PC-9 (cell line): ENCODE data around the gene ANXA2. TPM values are rescaled to one million over a fixed set of nuclear protein-coding genes. Genes with fewer than 3 reads are reported as not detected.

Experiments
- BruUV-seq: library from RNA; stranded (reverse); fragments of 400-500 nt; replicated peaks from 2 replicates; lab custom pipeline; 2021; lab: Mats Ljungman, UMichigan
- CTCF ChIA-PET: fragments of 300-600 bp; sonication (Branson Sonifier 250); formaldehyde crosslinking; loops from one replicate; lab custom pipeline; 2022; ENCODE audit warnings: antibody characterized with exemption; lab: Charles Lee
- POLR2A ChIA-PET: fragments of 300-600 bp; sonication (Branson Sonifier 250); formaldehyde crosslinking; loops from one replicate; lab custom pipeline; 2022; ENCODE audit warnings: antibody characterized with exemption; ENCODE audit not compliant: unreplicated experiment; lab: Charles Lee
- DNase-seq, 2 experiments: peaks; one replicate each; pipeline versions ENCODE4 v3.0.0 to v3.0.0-alpha.2; 2015 to 2022; ENCODE audit warnings: mixed read lengths in 1 of 2
- H2AFZ ChIP-seq: fragments of 200-600 bp; sonication (generic); 2 replicates; pipeline ENCODE4 v1.8.1; 2017; ENCODE audit warnings: antibody characterized with exemption
- H3F3A ChIP-seq: fragments of 200-600 bp; sonication (generic); 2 replicates; pipeline ENCODE4 v1.8.1; 2017; ENCODE audit warnings: antibody characterized with exemption, mild to moderate bottlenecking, low read depth; ENCODE audit not compliant: insufficient read depth
- H3K27ac ChIP-seq: fragments of 200-600 bp; sonication (generic); 2 replicates; pipeline ENCODE4 v1.6.1; 2016; ENCODE audit warnings: mixed run types
- H3K27me3 ChIP-seq: fragments of 200-600 bp; sonication (generic); 2 replicates; pipeline ENCODE4 v1.6.1; 2016; ENCODE audit warnings: low read depth, mixed run types; ENCODE audit not compliant: insufficient read depth
- H3K36me3 ChIP-seq: fragments of 200-600 bp; sonication (generic); 2 replicates; pipeline ENCODE4 v1.6.1; 2016; ENCODE audit warnings: low read depth, mixed run types
- H3K4me1 ChIP-seq: fragments of 200-600 bp; sonication (generic); replicated peaks from 2 replicates; pipeline ENCODE4 v1.6.1; 2016; ENCODE audit warnings: mixed run types; ENCODE audit not compliant: insufficient read depth
- H3K4me2 ChIP-seq: fragments of 200-600 bp; sonication (generic); 2 replicates; pipeline ENCODE4 v1.6.1; 2017; ENCODE audit warnings: mixed run types
- H3K4me3 ChIP-seq: fragments of 200-600 bp; sonication (generic); 2 replicates; pipeline ENCODE4 v1.6.1; 2016; ENCODE audit warnings: mixed run types
- H3K79me2 ChIP-seq: fragments of 200-600 bp; sonication (generic); 2 replicates; pipeline ENCODE4 v1.6.1; 2017; ENCODE audit warnings: low read depth, mixed run types
- H3K9me2 ChIP-seq: fragments of 200-600 bp; sonication (generic); 2 replicates; pipeline ENCODE4 v1.8.1; 2017; ENCODE audit warnings: mild to moderate bottlenecking; ENCODE audit not compliant: insufficient read depth
- H3K9me3 ChIP-seq: fragments of 200-600 bp; sonication (generic); 2 replicates; pipeline ENCODE4 v1.8.1; 2016; ENCODE audit warnings: low read depth; ENCODE audit not compliant: insufficient read depth
- H4K20me1 ChIP-seq: fragments of 200-600 bp; sonication (generic); 2 replicates; pipeline ENCODE4 v1.8.1; 2017; ENCODE audit not compliant: insufficient read depth
- CTCF ChIP-seq: fragments of 200-600 bp; sonication (generic); conservative IDR thresholded peaks from 2 replicates; pipeline ENCODE4 v1.6.1; 2017; ENCODE audit warnings: mixed run types, antibody characterized with exemption, mild to moderate bottlenecking, moderate library complexity
- EZH2 ChIP-seq: fragments of 200-600 bp; sonication (generic); IDR thresholded peaks from 2 replicates; pipeline ENCODE4 v1.8.0; 2017; ENCODE audit warnings: antibody characterized with exemption, low read depth
- intact Hi-C: fragments of 100-400 bp; cut with micrococcal nuclease; formaldehyde crosslinking; loops from one replicate; pipeline ENCODE4 v1.10.0; 2022; ENCODE audit not compliant: unreplicated experiment
- total RNA-seq: library from RNA; stranded (reverse); gene quantifications from 2 replicates; pipeline ENCODE4 v1.2.3, GENCODE V29; 2021

Gene ANXA2
- total RNA-seq, 1 experiment from 2014 or later: 1,720 TPM

GRCh38 chr15:60390231-60390630 is 7.6 kb downstream of the ANXA2 start:
- intact Hi-C loops: no loop called here
- no peak for DNase-seq
- POLR2A ChIA-PET: no interaction called here

GRCh38 chr15:60389261-60390077 is 8.3 kb downstream of the ANXA2 start:
- no peaks in the 10 kb centered on the region for H3K27me3 ChIP-seq
- no peak overlapping the region; the same call in 1 of the 2 replicates for H3K27ac ChIP-seq
- H3K4me1 ChIP-seq: peaks cover 50% of the 10 kb centered on the region
- TF ChIP-seq EZH2 (no peak), CTCF (no peak)
- H2AFZ ChIP-seq: no peak overlapping the region
- no peaks in the 10 kb centered on the region for H3K9me2 ChIP-seq
- peaks cover 9% of the 10 kb centered on the region for H4K20me1 ChIP-seq
- ChIA-PET CTCF (no interaction called here), POLR2A (interaction anchor here (0.5 to 0.9 kb wide), 4 partner anchors 10 to 48 kb away, joined by 3 to 15 read pairs (median 4); no protein-coding TSS in a partner anchor)
- BruUV-seq: no TSS peak
- no peak overlapping the region for H3K4me3 ChIP-seq
- peaks cover 23% of the 10 kb centered on the region for H3F3A ChIP-seq
- DNase-seq: no peak
- H3K4me2 ChIP-seq: peak overlapping the region; percentile 76; the same call in 1 of the 2 replicates
- intact Hi-C loops: no loop called here
- peaks cover 89% of the 10 kb centered on the region for H3K79me2 ChIP-seq
- H3K9me3 ChIP-seq: no peaks in the 10 kb centered on the region
- no peaks in the 10 kb centered on the region for H3K36me3 ChIP-seq

More at GRCh38 chr15:60390231-60390630, 7.6 kb downstream of the ANXA2 start:
- Histone ChIP-seq H3K4me3 (no peak overlapping the region), H3F3A (peaks cover 30% of the 10 kb centered on the region), H3K27me3 (no peaks in the 10 kb centered on the region), H4K20me1 (peaks cover 9% of the 10 kb centered on the region), H3K9me2 (no peaks in the 10 kb centered on the region), H3K4me2 (peak overlapping the region; percentile 76), H3K4me1 (peaks cover 57% of the 10 kb centered on the region), H3K9me3 (no peaks in the 10 kb centered on the region), H3K27ac (peak overlapping the region; percentile 94; the same call in 1 of the 2 replicates), H3K36me3 (no peaks in the 10 kb centered on the region), H3K79me2 (peaks cover 91% of the 10 kb centered on the region), H2AFZ (no peak overlapping the region)
- no TSS peak for BruUV-seq
- CTCF ChIA-PET: no interaction called here
- TF ChIP-seq EZH2 (no peak), CTCF (no peak)

GRCh38 chr15:60387321-60387720 is 10.5 kb downstream of the ANXA2 start:
- H2AFZ ChIP-seq: no peak overlapping the region

More at GRCh38 chr15:60387321-60387720, 10.5 kb downstream of the ANXA2 start:
- Histone ChIP-seq H4K20me1 (peaks cover 9% of the 10 kb centered on the region), H3K9me2 (no peaks in the 10 kb centered on the region), H3K27me3 (no peaks in the 10 kb centered on the region), H3K4me1 (peaks cover 33% of the 10 kb centered on the region), H3K27ac (no peak overlapping the region), H3K9me3 (no peaks in the 10 kb centered on the region), H3F3A (peaks cover 7% of the 10 kb centered on the region), H3K79me2 (peaks cover 94% of the 10 kb centered on the region), H3K4me2 (peak overlapping the region; percentile 26; the same call in 1 of the 2 replicates), H3K4me3 (no peak overlapping the region), H3K36me3 (no peaks in the 10 kb centered on the region)
- POLR2A ChIA-PET: interaction anchor here (0.6 to 0.7 kb wide), 2 partner anchors 27 to 55 kb away, joined by 3 to 14 read pairs; no protein-coding TSS in a partner anchor
- intact Hi-C loops: no loop called here
- DNase-seq: no peak
- CTCF ChIA-PET: no interaction called here
- TF ChIP-seq CTCF: no peak
- TF ChIP-seq EZH2: no peak
- BruUV-seq: no TSS peak
